Breast epithelium (tissue), 4 donors: ENCODE measurements around the gene PCDHB16. TPM values are rescaled to one million over a fixed set of nuclear protein-coding genes. Genes with fewer than 3 reads are reported as not detected.
"Not testable (repeated sequence)": the region's sequence is repeated elsewhere in the genome, so short reads cannot be mapped to it uniquely, and the experiment has no call there.

ENCODE experiments used
- DNase-seq, 2 donors: peaks; one replicate each; pipeline ENCODE4 v3.0.0-alpha.2; 2019; ENCODE audit warnings: low spot score in 2 of 2
- H3K27ac ChIP-seq, 2 donors: fragments of 200-600 bp; sonication (generic) in 1 of 2; one replicate each; pipeline ENCODE4 v1.5.1; 2016 to 2019; ENCODE audit warnings: mild to moderate bottlenecking in 1 of 2
- H3K27me3 ChIP-seq, 2 donors: fragments of 200-600 bp; sonication (generic) in 1 of 2; one replicate each; pipeline versions ENCODE4 v1.5.1 to v1.6.0; 2017 to 2019; ENCODE audit warnings: control low read depth in 1 of 2, mild to moderate bottlenecking in 1 of 2
- H3K36me3 ChIP-seq: fragments of 200-600 bp; one replicate; pipeline ENCODE4 v1.5.1; 2019
- H3K4me1 ChIP-seq, 2 donors: fragments of 200-600 bp; sonication (generic); one replicate each; pipeline ENCODE4 v1.5.1; 2016 to 2019; ENCODE audit warnings: control low read depth in 1 of 2
- H3K4me3 ChIP-seq, 3 donors: fragments of 200-600 bp; sonication (generic); 1 replicate in 2 of 3; 2 replicates in 1 of 3; pipeline ENCODE4 v1.5.1; 2016 to 2019; ENCODE audit warnings: mild to moderate bottlenecking in 3 of 3, moderate library complexity in 2 of 3
- H3K9me3 ChIP-seq, 2 donors: fragments of 200-600 bp; sonication (generic) in 1 of 2; one replicate each; pipeline ENCODE4 v1.5.1; 2016 to 2019; ENCODE audit warnings: control low read depth in 1 of 2
- CTCF ChIP-seq, 3 donors: fragments of 450-650 bp; IDR thresholded peaks; one replicate each; pipeline ENCODE4 v1.5.1; 2016 to 2017; ENCODE audit warnings: antibody characterized with exemption in 3 of 3, mild to moderate bottlenecking in 3 of 3, moderate library complexity in 3 of 3
- POLR2A ChIP-seq: fragments of 450-650 bp; IDR thresholded peaks from one replicate; pipeline ENCODE4 v1.6.1; 2016; ENCODE audit warnings: antibody characterized with exemption, mild to moderate bottlenecking, moderate library complexity
- POLR2AphosphoS5 ChIP-seq, 3 donors: sonication (generic); formaldehyde crosslinking; IDR thresholded peaks; one replicate each; pipeline ENCODE4 v1.6.1; 2017; ENCODE audit warnings: antibody characterized with exemption in 3 of 3
- intact Hi-C: fragments of 100-400 bp; cut with DNase I; formaldehyde crosslinking; loops from one replicate; pipeline ENCODE4 v1.15.1; 2023; ENCODE audit warnings: low total_unique reads
- total RNA-seq, 3 donors: library from RNA; depleted of rRNA; stranded (reverse); fragments of >200 nt; gene quantifications; one replicate each; pipeline ENCODE4 v1.1.0, GENCODE V29; 2016

The PCDHB16 gene
- total RNA-seq, 3 donors from 2014 or later = 4.3 to 11.8 (median 6.3) TPM

GRCh38 chr5:141172381-141173204 lies 9.6 kb upstream of the PCDHB16 start, which contains the start of gene PCDHB7:
TSS of gene PCDHB7 (plus strand) at chr5:141172644. CDS start at chr5:141172836, 192 bp downstream.
- TF ChIP-seq CTCF (IDR thresholded peaks at IDR 0.05) (peak in 2 of 3 donors; percentile 20 to 28), POLR2A (no peak), POLR2AphosphoS5 (IDR thresholded peaks at IDR 0.05) (no peak)
- intact Hi-C loops = no loop called here
- H3K27ac ChIP-seq = no peak within 1 kb of the TSS
- no peak for DNase-seq
- H3K4me3 ChIP-seq = peak within 1 kb of the TSS; percentile 7 to 24 (median 21)
- no peaks in the 10 kb centered on the region for H3K4me1 ChIP-seq
- H3K27me3 ChIP-seq = no peaks in the 10 kb centered on the region
- H3K9me3 ChIP-seq = peaks cover 49 to 74% of the 10 kb centered on the region in 2 donors
- H3K36me3 ChIP-seq = no peaks in the 10 kb centered on the region

DNA sequence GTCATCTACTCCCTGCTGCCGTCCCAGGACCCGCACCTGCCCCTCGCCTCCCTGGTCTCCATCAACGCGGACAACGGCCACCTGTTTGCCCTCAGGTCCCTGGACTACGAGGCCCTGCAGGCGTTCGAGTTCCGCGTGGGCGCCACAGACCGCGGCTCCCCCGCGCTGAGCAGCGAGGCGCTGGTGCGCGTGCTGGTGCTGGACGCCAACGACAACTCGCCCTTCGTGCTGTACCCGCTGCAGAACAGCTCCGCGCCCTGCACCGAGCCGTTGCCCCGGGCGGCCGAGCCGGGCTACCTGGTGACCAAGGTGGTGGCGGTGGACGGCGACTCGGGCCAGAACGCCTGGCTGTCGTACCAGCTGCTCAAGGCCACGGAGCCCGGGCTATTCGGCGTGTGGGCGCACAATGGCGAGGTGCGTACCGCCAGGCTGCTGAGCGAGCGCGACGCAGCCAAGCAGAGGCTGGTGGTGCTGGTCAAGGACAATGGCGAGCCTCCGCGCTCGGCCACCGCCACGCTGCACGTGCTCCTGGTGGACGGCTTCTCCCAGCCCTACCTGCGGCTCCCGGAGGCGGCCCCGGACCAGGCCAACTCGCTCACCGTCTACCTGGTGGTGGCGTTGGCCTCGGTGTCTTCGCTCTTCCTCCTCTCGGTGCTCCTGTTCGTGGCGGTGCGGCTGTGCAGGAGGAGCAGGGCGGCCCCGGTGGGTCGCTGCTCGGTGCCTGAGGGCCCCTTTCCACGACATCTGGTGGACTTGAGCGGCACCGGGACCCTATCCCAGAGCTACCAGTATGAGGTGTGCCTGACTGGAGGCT lies 7.7 kb upstream of the PCDHB16 start:
- H3K9me3 ChIP-seq = peaks cover 52 to 75% of the 10 kb centered on the region in 2 donors
- H3K4me3 ChIP-seq = peak overlapping the region in 1 of 3 donors; percentile 4
- DNase-seq, H3K4me1 ChIP-seq, H3K36me3 ChIP-seq, intact Hi-C loops, H3K27me3 ChIP-seq, H3K27ac ChIP-seq: not testable (repeated sequence)

GRCh38 chr5:141175933-141176332 lies 6.3 kb upstream of the PCDHB16 start:
- H3K36me3 ChIP-seq = no peaks in the 10 kb centered on the region
- H3K27ac ChIP-seq = no peak overlapping the region
- no peak for DNase-seq
- peaks cover 59 to 79% of the 10 kb centered on the region in 2 donors for H3K9me3 ChIP-seq
- no peaks in the 10 kb centered on the region for H3K27me3 ChIP-seq
- H3K4me1 ChIP-seq = no peaks in the 10 kb centered on the region
- no peak overlapping the region for H3K4me3 ChIP-seq
- no peak for TF ChIP-seq POLR2A
- TF ChIP-seq CTCF (IDR thresholded peaks at IDR 0.05) = no peak
- no peak for TF ChIP-seq POLR2AphosphoS5 (IDR thresholded peaks at IDR 0.05)
- intact Hi-C loops = no loop called here

- H3K27ac ChIP-seq, H3K36me3 ChIP-seq, H3K4me3 ChIP-seq, DNase-seq, intact Hi-C loops, H3K4me1 ChIP-seq, H3K27me3 ChIP-seq: not testable (repeated sequence)
- peaks cover 59 to 74% of the 10 kb centered on the region in 2 donors for H3K9me3 ChIP-seq
Observed at GRCh38 chr5:141177577-141178191, 4.5 kb upstream of the PCDHB16 start, which contains the start of gene PCDHB8. TSS of gene PCDHB8 (plus strand) at chr5:141177790. CDS start at chr5:141178035, 245 bp downstream.

GRCh38 chr5:141179371-141179770 lies 2.8 kb upstream of the PCDHB16 start:
- H3K9me3 ChIP-seq = peaks cover 62 to 71% of the 10 kb centered on the region in 2 donors
- DNase-seq, H3K4me3 ChIP-seq, intact Hi-C loops, H3K4me1 ChIP-seq, H3K36me3 ChIP-seq, H3K27ac ChIP-seq, H3K27me3 ChIP-seq: not testable (repeated sequence)

DNA sequence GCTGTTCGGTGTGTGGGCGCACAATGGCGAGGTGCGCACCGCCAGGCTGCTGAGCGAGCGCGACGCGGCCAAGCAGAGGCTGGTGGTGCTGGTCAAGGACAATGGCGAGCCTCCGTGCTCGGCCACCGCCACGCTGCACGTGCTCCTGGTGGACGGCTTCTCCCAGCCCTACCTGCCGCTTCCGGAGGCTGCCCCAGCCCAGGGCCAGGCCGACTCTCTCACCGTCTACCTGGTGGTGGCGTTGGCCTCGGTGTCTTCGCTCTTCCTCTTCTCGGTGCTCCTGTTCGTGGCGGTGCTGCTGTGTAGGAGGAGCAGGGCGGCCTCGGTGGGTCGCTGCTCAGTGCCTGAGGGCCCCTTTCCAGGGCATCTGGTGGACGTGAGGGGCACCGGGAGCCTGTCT lies 2.3 kb upstream of the PCDHB16 start:
- H3K27ac ChIP-seq, DNase-seq, H3K27me3 ChIP-seq, H3K36me3 ChIP-seq, intact Hi-C loops, H3K4me1 ChIP-seq, H3K4me3 ChIP-seq: not testable (repeated sequence)
- H3K9me3 ChIP-seq = peaks cover 62 to 71% of the 10 kb centered on the region in 2 donors
